Left kidney (tissue), 2 donors: ENCODE results near the gene FBXW8. TPM values are rescaled to one million over a fixed set of nuclear protein-coding genes. Genes with fewer than 3 reads are reported as not detected.

ENCODE experiments used
- DNase-seq: peaks from one replicate; pipeline ENCODE4 v3.0.0-alpha.2; 2013
- polyA plus RNA-seq: library from polyadenylated mRNA; unstranded; fragments of 120-200 nt; gene quantifications from one replicate; pipeline ENCODE4 v1.2.1, GENCODE V29; 2013; ENCODE audit not compliant: insufficient read length

Gene FBXW8
- polyA plus RNA-seq, 1 donor, result 23.8 TPM

DNA sequence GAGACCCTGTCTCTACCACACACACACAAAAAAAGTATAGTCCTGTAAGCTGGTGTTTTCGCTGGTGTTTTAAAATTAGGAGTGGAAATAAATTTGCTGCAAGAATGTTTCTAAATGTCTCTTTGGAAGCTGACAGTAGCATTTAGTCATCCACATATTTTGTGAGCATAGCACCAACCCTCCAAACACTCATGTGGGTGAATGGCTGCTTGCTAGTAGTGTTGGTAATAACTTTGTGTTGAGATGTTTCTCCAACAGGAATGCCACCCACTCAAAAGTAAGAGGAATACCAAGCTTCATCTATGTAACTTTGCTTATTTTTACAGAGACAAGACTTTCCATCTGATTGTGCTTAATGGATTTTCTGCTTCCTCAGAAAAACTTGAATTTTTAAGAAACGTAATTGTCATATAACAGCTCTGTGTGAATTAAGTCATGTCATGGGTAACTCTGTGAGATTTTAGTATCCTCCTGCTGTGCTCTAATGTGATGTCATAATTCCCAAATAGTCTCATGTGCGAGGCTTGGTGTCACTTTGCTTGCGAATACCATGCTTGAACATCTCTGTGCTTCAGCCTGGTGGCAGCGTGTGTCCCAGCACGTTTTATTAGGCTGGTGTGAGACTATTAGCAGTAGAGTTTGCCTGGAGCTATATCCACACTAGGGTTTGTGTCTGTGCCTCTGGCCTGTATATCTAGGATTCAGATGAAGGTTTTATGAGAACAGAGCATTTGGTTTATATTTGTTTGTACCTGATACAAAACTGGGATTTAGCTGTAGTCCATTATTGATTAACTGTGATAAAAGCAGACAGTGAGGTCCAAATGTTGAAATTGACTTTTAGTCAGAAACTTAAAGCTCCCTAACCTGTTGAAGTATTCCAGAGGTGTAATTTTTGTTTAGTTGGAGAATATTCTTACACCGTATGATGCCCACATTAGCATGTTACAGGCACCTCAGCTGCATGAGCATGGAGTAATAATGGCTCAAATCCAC is 80.5 kb downstream of the FBXW8 start:
- no peak for DNase-seq

- DNase-seq, result no peak
These were observed 85.3 kb downstream of the FBXW8 start for GRCh38 chr12:116996093-116996492.

GRCh38 chr12:116996621-116997020 is 85.9 kb downstream of the FBXW8 start:
- DNase-seq, result no peak

- DNase-seq, result no peak
These were observed 88.3 kb downstream of the FBXW8 start for GRCh38 chr12:116999066-116999465.

- DNase-seq, result no peak
These were observed 89.6 kb downstream of the FBXW8 start for GRCh38 chr12:117000316-117000715.

GRCh38 chr12:117002051-117002817 is 91.5 kb downstream of the FBXW8 start:
- no peak for DNase-seq

GRCh38 chr12:117003883-117004404 is 93.2 kb downstream of the FBXW8 start:
- DNase-seq, result no peak

DNA sequence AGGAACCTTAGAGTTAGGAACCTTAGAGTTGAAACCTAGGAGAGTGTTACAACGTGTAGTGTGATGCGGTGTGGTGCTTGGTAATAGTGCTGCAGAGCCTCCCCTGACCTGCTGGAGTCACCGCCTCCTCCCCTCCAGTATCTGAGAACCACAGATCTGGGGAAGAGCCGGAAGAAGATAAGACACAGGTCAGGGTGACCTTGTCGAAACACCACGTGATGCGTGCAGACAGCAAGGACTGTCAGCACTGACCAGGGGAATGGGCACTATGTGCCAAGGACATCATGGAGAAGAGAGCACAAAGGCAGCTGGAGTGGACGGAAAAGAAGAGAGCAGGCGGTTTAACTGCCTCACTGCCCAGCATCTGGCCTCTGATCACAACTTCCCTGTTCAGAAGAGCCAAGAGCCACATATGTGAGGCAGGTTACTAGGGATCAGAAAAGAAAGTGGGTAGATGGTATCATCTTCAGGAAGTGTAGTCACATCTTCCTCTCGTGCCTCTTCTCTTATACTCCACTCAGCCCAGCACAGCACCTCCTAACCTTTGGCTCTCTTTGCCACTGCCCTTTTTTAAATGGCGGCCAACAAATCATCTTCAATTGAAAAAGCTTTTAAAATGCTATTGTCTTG is 94.8 kb downstream of the FBXW8 start:
- DNase-seq, result no peak

- no peak for DNase-seq
These were observed 95.6 kb downstream of the FBXW8 start for GRCh38 chr12:117006333-117006732.

DNA sequence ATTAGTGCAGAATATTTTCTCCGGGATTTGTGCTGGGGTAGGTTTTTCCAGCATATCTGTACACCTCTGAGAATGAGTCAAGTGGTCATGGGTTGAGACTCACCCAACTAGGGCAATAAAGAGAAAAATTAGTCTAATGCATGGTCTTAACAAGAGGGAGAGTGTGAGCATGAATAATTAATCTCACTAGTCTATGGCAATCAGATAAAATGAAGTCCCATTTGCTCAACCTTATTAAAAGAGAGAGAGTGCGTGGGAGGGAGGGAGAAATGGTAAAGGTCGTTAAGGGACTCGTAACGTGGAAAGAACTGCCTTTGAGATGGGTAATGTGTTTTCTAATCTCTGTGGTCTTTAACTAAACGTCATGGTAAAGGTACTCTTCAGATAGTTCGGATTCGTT is 96.8 kb downstream of the FBXW8 start:
- DNase-seq, result no peak

DNA sequence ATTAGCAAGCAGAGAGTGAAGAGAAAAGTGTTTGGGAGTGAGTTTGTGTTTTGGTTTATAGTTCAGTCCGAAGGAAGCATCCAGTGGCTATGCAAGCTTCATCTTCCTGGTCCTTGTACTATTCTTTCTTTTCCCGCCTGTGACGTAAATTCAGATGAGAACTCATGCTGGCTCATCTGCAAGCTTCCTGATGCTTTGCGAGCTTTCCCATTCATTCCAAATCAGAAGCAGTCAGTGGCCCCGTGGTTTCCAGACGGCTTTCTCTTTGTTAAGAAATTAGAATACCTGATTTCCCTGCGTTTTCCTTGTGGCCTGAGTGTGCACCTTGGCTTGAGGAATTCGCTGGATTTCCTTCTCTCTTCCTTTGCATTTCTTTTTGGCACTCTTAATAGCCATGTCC is 99.0 kb downstream of the FBXW8 start:
- DNase-seq, result no peak

DNA sequence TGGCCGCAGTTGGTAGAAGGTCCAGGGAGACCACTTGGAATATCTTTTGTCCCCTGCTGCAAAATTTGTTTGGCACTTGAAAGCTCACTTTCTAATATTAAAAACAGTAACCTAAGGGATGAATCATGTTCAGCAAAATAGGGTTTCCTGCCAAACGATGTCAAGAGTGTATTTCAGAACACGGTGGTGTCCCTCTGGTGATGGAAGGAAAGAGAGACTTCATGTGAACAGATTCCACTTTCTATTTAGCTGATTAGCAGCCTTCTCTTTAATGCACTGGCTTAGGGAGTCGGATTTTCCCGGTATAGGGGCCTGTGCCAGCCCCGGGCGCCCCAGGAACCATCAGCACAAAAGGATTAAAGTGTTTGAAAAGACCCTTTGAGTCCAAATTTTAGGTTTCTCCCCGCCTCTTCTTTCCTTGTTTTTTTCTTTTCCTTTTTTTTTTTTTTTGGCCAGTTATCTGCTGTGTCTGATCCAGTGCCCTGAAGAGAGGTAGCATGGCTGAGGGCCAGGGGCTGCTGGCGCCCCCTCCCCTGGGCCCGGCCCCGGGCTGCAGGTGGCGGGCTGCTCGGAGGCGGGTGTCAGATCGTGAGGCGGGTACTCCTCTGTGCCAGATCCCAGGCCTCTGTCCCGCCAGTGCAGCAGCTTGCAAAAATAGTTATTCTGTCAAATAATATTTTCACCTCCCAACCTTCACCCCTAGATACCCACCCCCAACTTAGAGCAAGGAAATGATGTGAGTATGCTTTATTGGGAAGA is 100.1 kb downstream of the FBXW8 start:
- DNase-seq, result no peak

DNA sequence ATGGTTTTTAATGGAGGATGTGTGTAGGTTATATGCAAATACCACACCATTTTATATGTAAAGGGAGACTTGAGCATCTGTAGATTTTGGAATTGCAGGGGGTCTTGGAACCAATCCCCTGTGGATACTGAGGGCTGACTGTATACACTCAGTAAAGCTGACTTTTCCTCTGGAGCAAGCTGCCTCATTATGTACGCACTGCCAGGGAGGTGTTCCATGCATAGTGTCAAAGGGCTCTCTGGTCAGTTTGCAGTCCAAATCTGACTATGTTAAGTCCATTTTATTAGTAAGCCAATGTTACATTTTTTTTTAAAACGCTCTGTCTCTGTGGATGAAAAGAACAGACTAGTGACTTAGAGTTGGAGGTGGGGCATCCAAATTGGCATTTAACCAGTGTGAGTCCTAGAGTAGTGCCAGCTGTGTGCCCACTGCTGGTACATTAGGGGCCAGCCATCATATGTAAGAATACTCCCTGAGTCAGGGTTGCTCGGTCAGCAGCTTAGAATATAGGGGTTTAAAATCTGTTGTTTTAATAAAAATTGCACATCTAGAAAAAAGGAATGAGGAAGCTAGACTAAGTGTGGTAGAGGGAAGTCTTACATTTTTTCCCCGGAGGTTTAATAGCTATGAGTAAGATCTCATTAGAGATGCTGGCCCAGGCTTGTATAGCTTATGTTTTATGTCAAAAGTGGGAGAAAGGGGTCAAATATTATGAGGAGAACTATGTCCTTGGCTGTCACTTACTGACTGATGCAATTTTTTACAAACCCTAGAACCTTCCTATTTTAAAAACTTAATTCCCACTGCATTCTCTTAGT is 101.4 kb downstream of the FBXW8 start:
- DNase-seq, result no peak

- no peak for DNase-seq
These were observed 103.0 kb downstream of the FBXW8 start for GRCh38 chr12:117013726-117014125.

GRCh38 chr12:117014342-117014887 is 103.7 kb downstream of the FBXW8 start:
- DNase-seq, result no peak

- DNase-seq, result no peak
These were observed 105.1 kb downstream of the FBXW8 start for GRCh38 chr12:117015811-117016210.

DNA sequence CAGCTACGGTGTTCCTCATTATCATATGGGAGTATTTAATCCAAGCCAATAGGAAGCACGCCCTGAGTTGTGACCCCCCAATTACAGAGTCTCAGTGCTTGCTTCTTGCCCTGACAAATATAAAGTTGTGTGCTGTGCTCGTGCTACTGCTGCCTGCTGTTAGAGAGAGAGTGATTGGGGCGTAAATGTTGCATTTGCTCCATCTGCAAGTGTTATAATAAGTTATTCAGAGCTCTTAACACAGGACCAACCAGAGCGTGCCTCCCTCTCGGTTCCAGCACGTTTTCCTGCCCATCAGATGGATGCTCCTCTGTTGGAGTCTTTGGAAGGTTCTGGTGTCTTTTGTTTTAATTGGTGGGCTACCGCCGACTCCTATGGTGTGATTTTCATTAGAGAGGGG is 107.1 kb downstream of the FBXW8 start:
- DNase-seq, result no peak

GRCh38 chr12:117018276-117018675 is 107.5 kb downstream of the FBXW8 start:
- no peak for DNase-seq

DNA sequence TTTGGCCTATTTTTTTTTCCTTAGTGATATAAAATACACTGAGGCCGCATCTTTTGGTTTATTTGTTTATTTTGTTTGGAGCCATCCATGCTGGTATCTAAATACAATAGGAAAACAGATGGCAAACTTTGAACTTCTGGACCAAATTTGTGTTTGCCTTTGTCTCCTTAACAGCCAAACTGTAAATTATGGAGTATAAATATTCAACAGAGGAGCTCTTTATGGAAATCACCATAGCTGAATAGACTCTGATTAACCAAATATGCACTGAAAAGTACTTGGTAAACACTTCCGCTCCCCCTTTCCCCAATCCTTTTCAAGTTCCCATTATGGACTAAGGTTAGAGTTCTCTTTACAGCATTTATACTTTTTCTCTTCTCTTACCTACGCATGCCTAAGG is 107.9 kb downstream of the FBXW8 start:
- DNase-seq, result no peak

DNA sequence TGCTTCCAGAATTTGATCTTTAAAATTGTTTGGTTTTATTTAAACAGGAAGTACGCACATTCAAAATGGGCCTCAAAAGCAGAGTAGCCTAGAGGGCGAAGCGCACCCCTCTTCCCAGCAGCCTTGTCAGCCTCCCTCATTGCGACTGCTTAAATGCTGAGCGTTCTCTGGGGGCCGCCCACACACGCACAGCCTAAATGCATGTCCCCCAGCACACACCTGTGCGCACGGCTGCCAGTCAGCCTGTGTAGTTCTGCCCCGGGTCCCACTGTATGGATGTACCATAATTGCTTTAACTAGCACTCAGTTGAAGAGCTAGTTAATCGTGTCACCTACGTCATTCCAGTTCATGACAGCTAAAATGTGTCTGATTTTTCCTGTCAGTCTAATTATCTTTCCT is 109.1 kb downstream of the FBXW8 start:
- DNase-seq, result no peak
